Posterior vena cava (tissue), 2 donors: ENCODE measurements around the gene ANGPTL2. TPM values are rescaled to one million over a fixed set of nuclear protein-coding genes. Genes with fewer than 3 reads are reported as not detected.

Source experiments
- DNase-seq: peaks from one replicate; pipeline ENCODE4 v3.0.0-alpha.2; 2020; ENCODE audit warnings: low spot score
- intact Hi-C, 2 donors: fragments of 100-400 bp; cut with DNase I; formaldehyde crosslinking; loops; one replicate each; pipeline versions ENCODE4 v1.14.1 to v1.14.2; 2022 to 2023
- total RNA-seq, 2 donors: library from RNA; stranded (reverse); fragmentation: NEBNext Ultra II Directional; extraction: Animal tissue kit (Norgen Biotek cat#: 25700); gene quantifications; one replicate each; pipeline ENCODE4 v1.2.1, GENCODE V29; 2021
- donor health status: DM: yes; HTN: yes; CAD: no.
- donor health status: DM: yes; HTN: yes; CAD: no.

ANGPTL2 gene
- total RNA-seq, 2 donors from 2014 or later = 45.7 to 55.9 TPM

DNA sequence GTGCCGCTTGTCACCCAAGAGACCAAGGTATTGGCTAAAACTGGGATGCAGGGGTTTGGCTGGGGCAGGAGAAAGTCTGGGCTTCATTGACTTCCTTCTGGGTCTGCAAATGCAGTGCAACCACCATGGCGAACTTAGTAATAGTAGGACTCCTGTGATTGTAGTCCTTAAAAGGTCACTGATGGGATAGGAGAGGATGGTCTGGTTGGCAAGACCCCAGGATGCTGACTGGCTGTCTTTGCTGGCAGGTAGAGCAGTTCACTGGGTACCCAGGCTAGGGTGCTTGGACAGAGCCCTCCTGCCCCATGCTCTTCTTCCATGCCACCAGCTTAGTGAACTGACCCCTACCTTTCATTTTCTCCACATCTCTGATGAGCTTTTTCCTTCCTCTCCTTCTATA lies 37.2 kb downstream of the ANGPTL2 start:
- DNase-seq = no peak

DNA sequence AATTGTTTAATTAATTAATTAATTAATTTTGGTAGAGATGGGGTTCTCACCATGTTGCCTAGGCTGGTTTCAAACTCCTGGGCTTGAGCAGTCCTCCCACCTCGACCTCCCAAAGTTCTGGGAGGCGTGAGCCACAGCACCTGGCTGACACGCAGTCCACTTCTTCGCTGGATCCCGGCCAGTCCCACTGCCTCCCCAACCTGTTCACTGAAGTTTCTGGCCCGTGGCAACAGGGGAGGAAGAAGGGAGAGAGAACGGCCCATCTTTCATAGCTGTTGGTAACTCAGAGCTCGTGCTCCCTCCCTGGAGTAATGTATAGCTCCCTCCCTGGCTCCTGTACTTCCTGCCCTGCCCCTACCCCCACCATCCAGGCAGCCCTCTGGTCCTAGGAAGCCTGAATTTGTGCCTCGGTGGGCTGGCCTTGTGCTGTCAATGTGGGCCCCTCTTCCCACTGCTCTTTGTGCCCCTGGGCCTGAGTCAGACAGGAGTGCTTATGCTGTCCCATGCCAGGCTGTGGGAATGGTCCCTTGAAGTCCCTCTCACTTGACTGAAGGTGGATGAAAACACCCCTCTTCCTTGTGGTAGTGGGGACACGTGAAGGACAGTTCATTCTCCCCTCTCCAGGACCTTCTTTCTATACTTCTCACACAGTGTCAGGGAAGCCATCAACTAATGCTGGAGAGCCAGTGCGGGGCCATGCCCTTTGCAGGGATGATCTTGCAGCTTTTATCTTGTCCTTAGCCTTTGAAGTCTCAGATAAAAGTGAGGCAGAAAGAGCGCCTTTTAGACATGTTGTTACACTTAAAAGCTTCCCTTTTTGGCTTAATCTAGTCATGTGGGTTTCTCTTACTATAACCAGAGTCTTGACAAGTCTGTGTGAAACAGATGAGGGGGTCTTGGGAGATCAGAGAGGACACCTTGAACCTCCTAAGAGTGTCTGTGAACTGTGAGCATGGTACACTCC lies 38.1 kb downstream of the ANGPTL2 start:
- intact Hi-C loops = no loop called here
- no peak for DNase-seq

More for the DNA sequence above, 37.2 kb downstream of the ANGPTL2 start:
- intact Hi-C loops = no loop called here

DNA sequence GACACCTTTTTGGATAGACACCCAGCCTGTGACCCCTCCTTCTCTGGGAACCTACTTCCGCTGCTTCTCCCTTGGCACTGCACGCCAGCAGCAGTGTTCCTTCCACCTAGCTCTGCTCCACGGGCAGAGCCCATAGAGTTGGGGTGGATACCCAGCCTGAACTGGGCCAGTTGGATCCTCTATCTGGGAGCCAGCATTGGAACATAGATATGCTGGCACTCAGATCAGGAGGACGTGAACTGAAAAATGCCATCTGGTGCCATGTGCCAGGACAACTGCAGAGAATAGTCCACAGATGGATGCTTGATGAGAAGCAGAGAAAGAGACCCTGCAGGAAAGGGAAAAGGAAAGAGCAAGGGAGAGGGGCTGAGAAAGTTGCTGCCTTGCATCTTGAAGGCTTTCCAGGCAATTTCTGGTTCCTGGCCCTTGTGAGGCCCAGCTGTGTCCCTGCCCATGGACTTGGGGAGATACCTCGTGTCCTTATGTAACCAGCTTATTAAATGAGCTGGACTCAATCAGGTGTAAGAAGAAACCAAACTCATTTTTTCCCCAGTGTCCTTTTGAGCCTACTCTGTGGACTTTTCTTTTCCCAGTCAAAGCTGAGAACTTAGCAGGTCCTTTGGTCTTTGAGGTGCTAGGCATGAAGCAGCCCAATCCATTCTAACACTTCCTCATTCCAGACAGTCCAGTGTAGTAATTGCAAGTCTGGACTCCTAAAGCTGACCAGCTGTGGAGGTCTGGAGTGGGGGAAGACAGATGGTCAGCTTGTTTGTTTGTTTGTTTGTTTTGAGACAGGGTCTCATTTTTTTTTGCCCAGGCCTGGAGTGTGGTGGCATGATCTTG lies 39.1 kb downstream of the ANGPTL2 start:
- no peak for DNase-seq
- intact Hi-C loops = no loop called here

DNA sequence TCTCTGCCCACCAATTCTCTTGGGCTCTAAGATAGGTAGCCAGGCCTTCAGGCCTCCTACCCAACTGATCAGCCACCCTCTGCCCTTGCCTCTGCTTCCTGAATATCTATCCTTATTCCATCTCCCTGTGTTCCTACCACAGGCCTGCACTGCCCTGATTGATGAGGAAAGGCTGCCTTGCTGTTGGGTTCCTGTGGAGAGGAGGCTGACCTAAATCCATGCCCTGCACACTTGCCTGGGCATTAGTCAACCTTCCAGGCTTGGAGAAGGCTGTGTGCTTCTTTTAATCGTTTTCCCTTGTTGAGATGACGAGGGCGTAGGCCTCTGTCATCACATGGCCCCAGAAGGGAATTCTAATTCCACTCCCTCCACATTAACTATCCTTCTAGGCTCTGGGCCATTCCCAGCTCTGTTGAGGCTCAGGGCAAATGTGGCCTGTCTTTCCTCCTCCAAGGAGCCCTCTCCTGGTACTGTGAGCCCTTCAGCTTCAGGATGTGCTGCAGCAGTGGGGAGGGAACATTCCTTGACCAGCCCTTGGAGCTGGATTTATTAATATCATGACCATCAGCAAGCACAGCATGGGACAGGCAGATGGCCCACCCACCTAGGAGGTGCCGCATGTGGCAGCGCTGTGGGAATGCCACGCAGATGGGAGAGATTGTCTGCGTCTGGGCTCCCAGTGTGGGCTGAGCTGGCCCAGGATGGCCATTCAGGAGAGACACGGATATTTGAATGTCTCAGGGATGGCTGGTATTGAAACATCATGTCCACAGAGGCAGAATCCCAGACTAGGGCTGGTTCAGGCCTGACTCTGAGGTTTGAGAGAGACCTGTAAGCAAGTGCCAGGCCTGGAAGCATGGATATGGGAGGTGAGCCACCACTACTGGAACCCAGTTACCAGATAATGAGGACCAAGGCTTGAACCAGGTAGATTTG lies 40.9 kb downstream of the ANGPTL2 start:
- intact Hi-C loops = no loop called here
- DNase-seq = no peak

DNA sequence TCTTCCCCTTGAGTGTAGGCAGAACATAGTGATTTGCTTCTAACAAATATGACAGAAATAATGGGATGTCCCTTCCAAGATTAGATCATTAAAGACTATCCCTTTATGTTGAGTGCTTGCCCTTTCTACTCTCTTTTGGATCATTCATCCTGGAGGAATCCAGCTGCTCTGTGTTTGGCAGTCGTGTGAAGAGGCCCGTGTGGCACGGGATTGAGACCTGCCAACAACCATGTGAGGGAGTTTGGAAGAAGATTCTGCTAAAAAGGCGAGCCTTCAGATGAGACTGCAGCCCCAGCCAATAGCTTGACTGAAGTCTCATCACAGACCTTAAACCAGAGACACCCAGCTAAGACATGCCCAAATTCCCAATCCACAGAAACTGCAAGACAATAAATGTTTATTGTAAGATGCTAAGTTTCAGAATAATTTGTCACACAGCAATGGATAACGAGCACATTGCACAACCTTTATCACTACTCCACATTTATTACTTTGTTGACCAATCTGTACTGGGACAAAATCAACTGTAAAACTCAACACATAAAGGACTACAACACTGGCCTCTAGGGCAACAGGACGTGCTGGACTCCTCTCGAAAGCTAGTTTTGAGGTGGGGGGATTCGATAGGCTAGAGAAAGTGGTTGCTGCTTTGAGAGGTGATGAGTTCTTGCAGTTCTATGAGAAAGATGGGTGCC lies 42.8 kb downstream of the ANGPTL2 start:
- no peak for DNase-seq
- intact Hi-C loops = no loop called here

DNA sequence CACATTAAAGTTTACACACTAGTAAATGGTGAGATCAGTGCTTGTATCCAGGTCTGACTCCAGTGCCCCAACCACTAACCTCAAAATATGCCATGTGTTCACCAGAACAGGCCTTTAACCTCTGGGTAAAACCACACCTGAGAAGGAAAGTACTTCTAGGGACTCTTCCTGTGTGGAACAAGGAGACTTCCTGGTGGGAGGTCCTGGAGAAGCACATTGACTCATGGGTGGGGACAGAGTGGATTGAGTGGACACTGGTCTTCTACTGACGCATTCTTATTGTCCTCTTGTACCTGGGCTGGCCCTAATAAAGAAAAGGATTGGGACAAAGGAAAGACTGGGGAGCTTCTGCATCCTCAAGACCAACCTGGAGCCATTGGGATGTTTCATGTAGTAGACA lies 43.4 kb downstream of the ANGPTL2 start:
- DNase-seq = no peak
- intact Hi-C loops = no loop called here

DNA sequence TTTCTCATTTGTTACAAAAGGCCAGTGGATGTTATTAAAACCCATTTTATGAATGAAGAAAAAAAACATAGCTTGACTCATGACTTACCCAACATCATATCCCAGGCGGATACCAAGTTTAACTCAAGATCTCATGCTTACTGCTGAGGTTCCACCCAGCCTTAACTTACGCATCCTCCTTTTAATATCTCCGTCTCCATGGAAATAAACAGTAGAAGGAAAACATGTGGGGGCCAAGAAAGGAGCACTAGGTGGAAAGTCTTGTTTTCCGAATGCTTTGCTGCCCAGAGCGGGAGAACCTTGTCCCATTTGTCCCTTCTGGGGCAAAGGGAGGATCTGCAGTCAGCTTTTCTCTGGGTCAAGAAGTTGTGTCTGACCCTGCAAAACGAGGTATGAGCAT lies 44.1 kb downstream of the ANGPTL2 start:
- DNase-seq = no peak
- intact Hi-C loops = no loop called here

DNA sequence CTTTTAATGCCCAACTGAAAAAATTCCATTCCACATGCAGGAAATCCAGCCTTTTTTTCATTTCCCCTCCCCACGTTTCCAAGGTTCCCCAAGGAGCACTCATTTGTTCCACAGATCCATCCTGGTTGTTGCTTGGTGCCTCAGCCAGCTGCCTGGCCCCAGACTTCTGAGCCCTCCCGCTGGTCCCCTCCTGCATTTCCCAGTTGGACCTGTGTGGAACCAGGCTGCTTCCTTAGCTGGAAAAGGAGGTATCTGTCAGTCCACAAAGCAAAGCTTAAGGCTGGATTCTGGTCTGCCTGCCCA lies 44.8 kb downstream of the ANGPTL2 start:
- intact Hi-C loops = no loop called here
- no peak for DNase-seq

DNA sequence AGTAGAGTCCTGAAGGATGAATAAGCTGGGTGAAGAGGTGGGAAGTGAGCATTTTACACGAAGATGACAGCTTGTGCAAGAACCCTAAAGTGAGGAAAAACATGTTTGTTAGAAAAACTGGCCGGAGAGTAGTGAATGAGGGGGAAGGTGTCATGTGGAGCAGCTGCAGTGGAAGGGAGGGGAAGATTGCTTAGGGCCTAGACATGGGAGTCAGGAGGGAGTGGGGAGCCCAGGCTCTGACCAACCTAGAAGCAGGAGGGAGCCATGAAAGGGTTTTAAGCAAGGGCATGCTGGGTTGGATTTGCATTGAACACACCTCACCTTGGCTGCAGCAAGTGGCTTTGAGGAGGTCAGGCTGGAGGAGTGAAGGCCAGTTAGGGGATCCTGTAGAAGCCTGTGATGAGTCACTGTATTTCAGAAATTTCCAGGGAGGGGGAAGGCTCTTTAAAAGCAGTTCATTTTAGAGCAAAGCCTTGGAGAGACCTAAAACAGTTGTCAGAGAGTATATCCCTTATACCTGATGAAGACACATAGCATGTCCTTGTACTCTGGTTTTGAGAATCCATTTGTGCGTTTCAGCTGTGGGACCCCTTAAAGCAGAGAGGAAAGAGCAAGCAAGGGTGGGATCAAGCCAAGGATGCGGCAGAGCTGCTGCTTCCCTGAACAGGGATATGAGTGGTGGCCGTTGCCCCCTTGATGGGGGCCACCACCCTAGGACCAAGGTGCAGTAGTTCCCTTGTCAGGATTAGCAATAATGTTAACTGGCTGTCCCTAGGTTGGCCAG lies 45.4 kb downstream of the ANGPTL2 start:
- intact Hi-C loops = no loop called here
- no peak for DNase-seq

DNA sequence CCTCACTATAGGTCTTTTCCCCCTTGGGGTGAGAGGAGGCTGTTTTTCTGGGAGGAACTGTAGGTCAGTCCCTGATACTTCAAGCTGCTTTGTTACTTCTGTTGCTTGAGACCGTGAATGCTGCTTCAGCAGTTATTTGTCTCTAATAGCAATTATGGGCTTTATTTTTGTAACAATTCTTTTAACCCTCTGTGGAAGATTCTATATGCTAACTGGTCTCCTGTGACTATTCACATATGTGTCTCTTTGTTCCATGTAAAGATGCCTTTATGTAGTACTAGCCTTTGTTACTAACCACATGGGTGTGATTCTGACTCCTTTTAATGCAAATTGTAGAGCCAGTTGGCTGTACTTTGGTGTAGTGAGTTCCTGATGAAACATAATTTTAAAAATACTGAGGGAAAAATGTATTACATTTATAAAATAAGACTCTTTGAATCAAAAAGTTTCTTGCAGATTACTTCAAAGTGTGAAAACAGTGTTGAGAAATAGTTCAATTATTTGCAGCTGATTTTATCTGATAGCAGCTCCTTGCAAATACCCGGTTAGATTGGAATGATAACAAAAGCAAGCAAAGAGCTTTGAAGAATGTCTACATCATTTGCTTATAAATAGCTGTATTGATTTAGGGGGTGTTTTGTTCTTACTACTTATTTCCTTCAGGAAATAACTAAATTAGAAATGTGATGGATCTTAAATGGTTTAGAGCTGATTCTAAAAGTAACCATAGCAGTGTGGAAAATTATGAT lies 46.6 kb downstream of the ANGPTL2 start:
- DNase-seq = no peak
- intact Hi-C loops = no loop called here

DNA sequence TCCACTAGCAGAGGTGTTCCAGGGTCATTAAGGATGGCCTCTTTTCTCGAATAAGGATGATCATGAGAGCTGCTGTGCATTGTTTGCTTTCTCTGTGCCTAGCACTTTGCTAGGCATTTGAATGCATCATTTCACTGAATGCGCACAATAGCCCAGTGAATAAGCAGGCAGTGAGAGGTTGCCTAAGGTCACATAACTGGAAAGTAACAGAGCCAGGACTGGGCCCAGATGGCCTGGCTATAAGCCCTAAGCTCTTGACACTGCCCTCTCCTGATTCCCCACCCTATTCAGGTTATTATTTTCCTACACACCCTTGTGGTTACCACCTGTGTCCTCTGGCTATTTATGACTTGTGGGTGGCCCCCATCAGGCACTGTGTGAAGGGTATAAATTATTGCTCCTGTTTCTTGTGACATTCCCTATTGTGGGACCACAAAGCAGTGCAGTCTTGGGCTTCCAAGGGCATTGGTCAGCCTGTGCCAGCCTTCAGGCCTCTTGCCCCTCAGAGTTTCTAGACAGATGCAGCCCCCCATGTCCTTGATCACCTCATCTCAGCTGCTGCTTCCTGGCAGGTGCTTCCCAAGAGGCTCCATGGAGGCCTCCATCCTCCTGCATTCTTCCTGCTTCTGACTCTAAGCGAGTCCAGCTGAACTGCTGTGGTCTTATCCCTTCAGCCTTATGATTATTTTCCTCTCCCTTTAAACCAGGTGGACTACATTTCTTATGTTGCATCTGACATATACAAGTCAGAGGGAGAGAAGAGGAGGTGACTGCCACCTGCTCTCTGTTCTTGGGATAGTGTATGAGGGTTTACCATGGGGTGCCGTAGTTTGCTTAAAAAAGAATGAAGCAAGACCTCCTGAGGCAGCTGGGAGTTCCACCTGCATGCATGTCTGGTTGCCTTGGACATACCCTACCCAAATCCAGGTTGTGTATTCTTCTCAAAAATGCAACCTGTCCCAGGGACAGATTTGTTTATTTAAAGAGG lies 47.6 kb downstream of the ANGPTL2 start:
- intact Hi-C loops = no loop called here
- no peak for DNase-seq

DNA sequence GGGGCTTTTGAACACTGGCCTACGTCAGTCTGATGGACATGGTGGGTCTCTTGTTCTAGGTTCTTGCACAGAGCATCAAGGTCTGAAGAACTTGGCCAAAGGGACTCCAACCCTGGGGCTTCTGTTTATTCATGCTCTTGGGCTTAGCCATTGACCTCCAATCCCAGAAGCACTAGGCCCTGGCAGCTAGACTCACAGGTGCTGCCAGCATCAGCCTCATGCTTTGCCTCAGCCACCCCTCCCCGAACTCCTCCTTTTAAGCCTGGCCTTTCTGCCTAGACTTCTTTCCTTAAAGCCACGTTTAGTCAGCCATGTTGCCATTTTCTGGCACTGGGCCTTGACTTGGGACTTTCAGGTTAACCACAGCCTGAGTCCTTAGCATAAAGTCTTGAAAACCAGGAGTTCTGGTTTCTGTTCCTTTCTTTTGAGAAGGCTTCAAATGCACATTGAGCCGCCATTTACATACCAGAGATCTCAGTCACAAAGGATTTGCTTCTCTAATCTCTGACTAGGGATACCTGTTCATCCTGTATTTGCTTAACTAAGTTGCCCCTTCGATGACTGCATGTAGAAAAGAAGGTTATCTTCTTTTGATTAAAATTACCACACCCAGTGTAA lies 54.7 kb downstream of the ANGPTL2 start:
- intact Hi-C loops = no loop called here
- no peak for DNase-seq

DNA sequence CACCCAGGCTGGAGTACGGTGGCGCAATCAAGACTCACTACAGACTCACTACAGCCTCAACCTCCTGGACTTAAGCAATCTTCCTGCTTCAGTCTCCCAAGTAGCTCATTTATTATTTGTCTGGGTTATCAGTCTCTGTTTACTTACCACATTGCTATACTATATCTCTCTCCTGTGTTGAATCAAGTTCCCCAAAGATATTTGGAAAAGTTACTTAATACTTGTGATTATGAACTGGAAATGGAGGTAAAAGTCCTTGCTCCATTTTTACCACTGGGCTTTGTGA lies 55.6 kb downstream of the ANGPTL2 start:
- intact Hi-C loops = no loop called here
- no peak for DNase-seq

DNA sequence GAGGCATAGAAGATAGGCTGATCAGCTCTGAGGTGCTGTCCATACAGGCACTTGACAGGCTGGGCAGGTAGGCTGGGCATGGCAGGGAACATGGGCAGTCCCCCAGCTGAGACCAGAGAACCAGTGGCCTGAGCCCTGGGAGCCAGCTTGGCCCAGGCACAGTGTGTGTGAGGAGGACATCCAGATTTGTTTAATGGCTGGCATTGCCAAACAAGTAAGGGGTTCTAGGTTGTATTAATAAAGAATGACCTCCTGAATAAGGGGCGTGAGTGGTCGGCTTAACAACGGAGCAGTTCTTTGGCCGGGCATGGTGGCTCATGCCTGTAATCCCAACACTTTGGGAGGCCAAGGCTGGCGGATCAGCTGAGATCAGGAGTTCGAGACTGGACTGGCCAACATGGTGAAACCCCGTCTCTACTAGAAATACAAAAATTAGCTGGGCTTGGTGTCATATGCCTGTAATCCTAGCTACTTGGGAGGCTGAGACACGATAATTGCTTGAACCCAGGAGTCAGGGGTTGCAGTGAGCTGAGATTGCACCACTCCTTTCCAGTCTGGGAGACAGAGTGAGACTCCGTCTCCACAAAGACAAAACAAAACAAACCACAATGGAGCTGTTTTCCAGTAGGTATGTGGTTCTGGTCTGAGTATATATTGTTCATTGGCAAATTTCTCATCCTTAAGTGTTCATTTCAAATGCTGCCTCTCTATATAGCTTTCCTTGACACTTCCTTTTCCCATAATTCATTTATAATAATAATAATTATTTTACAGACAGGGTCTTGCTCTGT lies 56.2 kb downstream of the ANGPTL2 start:
- DNase-seq = no peak
- intact Hi-C loops = no loop called here

DNA sequence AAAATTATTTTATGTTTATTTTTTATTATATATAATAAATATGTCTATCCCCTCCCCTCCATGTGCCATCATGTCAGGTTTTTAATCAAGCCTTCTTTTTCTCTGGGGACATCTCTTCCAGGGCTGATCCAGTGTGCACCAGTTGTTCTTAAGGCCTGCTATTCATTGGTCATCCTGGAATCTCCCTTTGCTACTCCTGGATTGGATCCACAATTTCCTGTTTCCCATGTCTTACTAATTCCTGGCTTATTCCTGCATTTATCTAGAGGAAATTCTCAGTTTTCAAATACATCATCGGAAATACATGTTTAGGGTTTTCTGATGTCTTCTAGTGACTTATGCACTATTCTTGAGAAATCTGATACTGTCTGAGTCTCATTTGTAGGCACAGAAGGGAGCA lies 56.8 kb downstream of the ANGPTL2 start:
- DNase-seq = no peak
- intact Hi-C loops = no loop called here
